GM12878 (cell line): Measurements from ENCODE around the gene GALR1. TPM values are rescaled to one million over a fixed set of nuclear protein-coding genes. Genes with fewer than 3 reads are reported as not detected.

ENCODE experiments used
- ATAC-seq: fragments of 200-7000 bp; cut with Tn5 transposase; 3 replicates; pipeline ENCODE4 v1.9.1; 2020; ENCODE audit warnings: mild to moderate bottlenecking, moderate library complexity
- BruUV-seq: library from RNA; stranded (reverse); fragments of 400-500 nt; replicated peaks from 2 replicates; lab custom pipeline; 2021; lab: Mats Ljungman, UMichigan
- CTCF ChIA-PET: fragments of 300-600 bp; sonication (Branson Sonifier 250); formaldehyde crosslinking; extraction: SDS; loops from one replicate; lab custom pipeline; 2021; ENCODE audit warnings: inconsistent platforms; lab: Yijun Ruan, JAX
- POLR2A ChIA-PET: fragments of 350-600 bp; formaldehyde crosslinking; extraction: SDS; loops from one replicate; lab custom pipeline; 2021; ENCODE audit warnings: inconsistent platforms; lab: Charles Lee
- RAD21 ChIA-PET: fragments of 300-600 bp; sonication (Branson Sonifier 250); formaldehyde crosslinking; loops from one replicate; lab custom pipeline; 2023; ENCODE audit warnings: antibody characterized with exemption; ENCODE audit not compliant: unreplicated experiment; lab: Charles Lee
- SMC1A ChIA-PET: fragments of 300-600 bp; sonication (Branson Sonifier 250); formaldehyde crosslinking; loops from one replicate; lab custom pipeline; 2023; ENCODE audit not compliant: unreplicated experiment, uncharacterized antibody; lab: Charles Lee
- DNase-seq: peaks from one replicate; pipeline ENCODE4 v3.0.0-alpha.2; 2011; ENCODE audit warnings: low read depth, low spot score
- FAIRE-seq: peaks from 3 replicates; lab custom pipeline; 2011; peaks lifted over from hg19 to GRCh38; lab: Jason Lieb, UNC
- H2AFZ ChIP-seq: 2 replicates; pipeline ENCODE4 v1.6.0; 2011; ENCODE audit warnings: low read depth, low read length, control low read depth; ENCODE audit not compliant: control insufficient read depth
- H3K27ac ChIP-seq: 2 replicates; pipeline ENCODE4 v1.5.1; 2011; ENCODE audit warnings: control low read depth; ENCODE audit not compliant: control insufficient read depth, insufficient read depth
- H3K27me3 ChIP-seq, 2 experiments: replicated peaks in 1 of 2; 2 replicates each; pipeline versions ENCODE4 v1.6.0 to v1.6.1; 2011; ENCODE audit warnings: low read length in 1 of 2; ENCODE audit not compliant: control insufficient read depth in 2 of 2, insufficient read depth in 2 of 2
- H3K36me3 ChIP-seq, 2 experiments: 2 replicates each; pipeline ENCODE4 v1.5.1; 2011; ENCODE audit warnings: low read length in 1 of 2; ENCODE audit not compliant: control insufficient read depth in 2 of 2, insufficient read depth in 2 of 2
- H3K4me1 ChIP-seq: 2 replicates; pipeline ENCODE4 v1.6.1; 2011; ENCODE audit warnings: mild to moderate bottlenecking, low read length, moderate library complexity, mixed read lengths; ENCODE audit not compliant: control insufficient read depth, insufficient read depth
- H3K4me2 ChIP-seq: 2 replicates; pipeline ENCODE4 v1.6.0; 2011; ENCODE audit warnings: control low read depth; ENCODE audit not compliant: control insufficient read depth, insufficient read depth
- H3K4me3 ChIP-seq: fragments of 200-600 bp; sonication (generic); 2 replicates; pipeline ENCODE4 v1.5.1; 2016
- H3K79me2 ChIP-seq: 2 replicates; pipeline ENCODE4 v1.6.0; 2011; ENCODE audit warnings: low read length; ENCODE audit not compliant: control insufficient read depth, insufficient read depth
- H3K9ac ChIP-seq: 2 replicates; pipeline ENCODE4 v1.8.0; 2011; ENCODE audit warnings: low read length, control low read depth, mixed read lengths; ENCODE audit not compliant: control insufficient read depth, insufficient read depth
- H3K9me3 ChIP-seq: replicated peaks from 3 replicates; pipeline ENCODE4 v1.5.1; 2011; ENCODE audit warnings: mild to moderate bottlenecking, low read length; ENCODE audit not compliant: control insufficient read depth, insufficient read depth
- H4K20me1 ChIP-seq: 2 replicates; pipeline ENCODE4 v1.6.0; 2011; ENCODE audit not compliant: control insufficient read depth, insufficient read depth
- BMI1 ChIP-seq: fragments of 450-650 bp; IDR thresholded peaks from 2 replicates; pipeline ENCODE4 v1.6.1; 2016; ENCODE audit warnings: mild to moderate bottlenecking, moderate library complexity, borderline replicate concordance
- CHD2 ChIP-seq: IDR thresholded peaks from 2 replicates; pipeline ENCODE4 v1.6.1; 2011; ENCODE audit warnings: low read depth, low read length, improper control_type of control experiment, borderline replicate concordance
- E2F4 ChIP-seq: IDR thresholded peaks from 2 replicates; pipeline ENCODE4 v1.6.1; 2012; ENCODE audit warnings: low read depth, low read length, improper control_type of control experiment
- EED ChIP-seq: sonication (generic); IDR thresholded peaks from 2 replicates; pipeline ENCODE4 v1.6.1; 2016; ENCODE audit warnings: antibody characterized with exemption, low read depth
- FOS ChIP-seq: IDR thresholded peaks from 3 replicates; pipeline ENCODE4 v1.6.1; 2011; ENCODE audit warnings: borderline replicate concordance; ENCODE audit not compliant: insufficient read length; ENCODE audit errors: extremely low read depth
- HSF1 ChIP-seq: fragments of 150-350 bp; IDR thresholded peaks from 2 replicates; pipeline ENCODE4 v1.6.1; 2014; ENCODE audit warnings: mild to moderate bottlenecking, low read depth, low read length
- KLF5 ChIP-seq: fragments of 450-650 bp; IDR thresholded peaks from 2 replicates; pipeline ENCODE4 v1.6.1; 2014; ENCODE audit warnings: mild to moderate bottlenecking; ENCODE audit not compliant: partially characterized antibody
- MYB ChIP-seq: fragments of 150-350 bp; IDR thresholded peaks from 2 replicates; pipeline ENCODE4 v1.6.1; 2014; ENCODE audit warnings: mild to moderate bottlenecking, low read depth, low read length, borderline replicate concordance
- NBN ChIP-seq: fragments of 450-650 bp; IDR thresholded peaks from 2 replicates; pipeline ENCODE4 v1.6.1; 2016
- POLR2AphosphoS2 ChIP-seq: IDR thresholded peaks from 2 replicates; pipeline ENCODE4 v1.6.1; 2011; ENCODE audit warnings: low read depth, mild to moderate bottlenecking, low read length, improper control_type of control experiment, moderate library complexity
- SP1 ChIP-seq: IDR thresholded peaks from one replicate; pipeline ENCODE4 v1.6.1; 2011; ENCODE audit warnings: low read depth, low read length
- SRF ChIP-seq, 2 experiments: IDR thresholded peaks; 2 replicates each; pipeline ENCODE4 v1.6.1; 2011; ENCODE audit warnings: low read depth in 2 of 2, low read length in 2 of 2, mild to moderate bottlenecking in 1 of 2, moderate library complexity in 1 of 2
- ZBTB4 ChIP-seq: fragments of 450-650 bp; formaldehyde crosslinking; IDR thresholded peaks from 2 replicates; pipeline ENCODE4 v1.4.0; 2022; ENCODE audit warnings: mild to moderate bottlenecking, moderate library complexity
- ZNF217 ChIP-seq: fragments of 450-650 bp; IDR thresholded peaks from 2 replicates; pipeline ENCODE4 v1.6.1; 2017; ENCODE audit warnings: antibody characterized with exemption, mild to moderate bottlenecking
- ZZZ3 ChIP-seq: IDR thresholded peaks from 2 replicates; pipeline ENCODE4 v1.6.1; 2011; ENCODE audit warnings: low read depth; ENCODE audit not compliant: control insufficient read depth, insufficient read length
- WGBS: methylation state at CpG from one replicate; pipeline ENCODE4 v1.1.6; 2016; ENCODE audit warnings: low lambda C conversion rate; ENCODE audit not compliant: insufficient replicate concordance, insufficient coverage; ENCODE audit errors: missing lambda C conversion rate; 5-methylcytosine and 5-hydroxymethylcytosine counted together
- in situ Hi-C: fragments of 300-500 bp; cut with MboI; formaldehyde crosslinking; loops from 9 replicates; pipeline ENCODE4 v1.14.3; 2018; ENCODE audit warnings: mixed read lengths
- intact Hi-C: fragments of 100-400 bp; cut with micrococcal nuclease; formaldehyde crosslinking; loops from one replicate; pipeline ENCODE4 v1.14.2; 2022; ENCODE audit not compliant: unreplicated experiment
- polyA plus RNA-seq, 11 experiments: library from polyadenylated mRNA; depleted of rRNA in 4 of 11; unstranded in 6 of 11; stranded (reverse) in 5 of 11; fragments of >200 nt; fragmentation: Nextera tagmentation in 4 of 11; fragmentation: Illumina TruSeq in 1 of 11; extraction: Ambion mirVana in 4 of 11; extraction: Trizol in 1 of 11; gene quantifications; 1 replicate in 1 of 11; 2 replicates in 10 of 11; pipeline versions ENCODE4 v1.2.1 to v1.2.3, GENCODE V29; 2011 to 2016; ENCODE audit warnings: inconsistent platforms in 2 of 11, missing spikeins in 2 of 11, low read depth in 1 of 11
- total RNA-seq, 4 experiments: library from RNA; depleted of rRNA in 3 of 4; stranded (reverse); fragments of >200 nt in 3 of 4; fragmentation: Illumina TruSeq in 1 of 4; extraction: Trizol in 1 of 4; gene quantifications; 2 replicates each; pipeline versions ENCODE4 v1.2.1 to v1.2.3, GENCODE V29; 2013 to 2021

GALR1 gene
- total and polyA plus RNA-seq, 10 of the 15 experiments (the other 5 are each of a cell fraction or from before 2014, with no cell fraction given): not detected

DNA sequence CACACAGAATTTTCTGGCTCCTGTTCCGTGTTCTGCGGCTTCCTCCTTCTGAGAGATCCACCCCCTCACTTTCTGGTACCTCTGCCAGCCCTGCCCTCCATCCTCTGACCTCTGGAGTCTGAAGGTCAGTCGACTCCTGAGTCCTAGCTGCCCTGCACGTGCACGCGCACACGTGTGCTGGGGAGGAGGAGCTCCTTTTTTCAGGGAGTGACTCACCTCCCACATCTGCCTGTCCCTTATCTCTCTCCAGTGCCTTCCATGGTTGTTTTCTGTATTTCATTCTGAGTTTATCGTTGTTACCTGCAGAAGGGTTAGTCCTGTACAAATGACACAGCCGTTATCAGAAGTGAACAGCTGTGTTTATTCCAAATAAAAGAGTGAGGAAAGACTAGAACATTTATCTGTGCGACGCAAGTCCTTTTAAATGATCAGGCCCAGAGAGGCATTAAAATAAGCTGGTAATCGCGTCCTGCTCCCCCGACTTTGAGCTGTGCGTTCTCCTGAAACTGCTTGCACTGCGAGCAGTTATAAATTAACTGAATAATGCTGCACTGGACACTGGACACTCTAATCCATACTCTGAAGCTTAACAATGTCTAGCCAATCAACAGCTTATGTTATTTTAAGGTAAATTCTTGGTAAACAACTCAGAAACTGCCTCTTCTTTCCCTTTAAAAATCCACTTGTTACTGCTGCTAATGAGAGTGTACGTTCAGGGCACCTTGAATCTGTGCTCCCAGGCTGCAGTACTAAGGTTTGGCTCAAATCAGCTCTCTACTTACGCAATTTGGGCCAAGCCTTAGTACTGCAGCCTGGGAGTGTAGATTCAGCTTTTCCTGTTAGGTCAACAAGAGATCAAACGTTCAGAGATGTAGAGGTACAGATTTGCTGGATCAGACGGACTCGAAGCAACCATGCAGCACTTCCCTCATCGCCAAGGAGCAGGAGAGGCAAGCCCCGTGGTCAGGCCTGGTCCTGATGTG lies 72.5 kb downstream of the GALR1 start:
- H3K79me2 ChIP-seq: no peaks in the 10 kb centered on the region
- no peak overlapping the region for H3K27ac ChIP-seq
- H4K20me1 ChIP-seq: no peaks in the 10 kb centered on the region
- DNase-seq: no peak
- FAIRE-seq: no peak
- intact Hi-C loops (loop anchor here (2.0 kb wide), 1 partner anchor 35 kb away; no protein-coding TSS in a partner anchor), in situ Hi-C loops (no loop called here)
- no peak for ATAC-seq
- no peak overlapping the region for H2AFZ ChIP-seq
- H3K27me3 ChIP-seq: no peaks in the 10 kb centered on the region
- BruUV-seq: no TSS peak
- no peak overlapping the region for H3K4me2 ChIP-seq
- ChIA-PET RAD21 (no interaction called here), SMC1A (no interaction called here), CTCF (no interaction called here), POLR2A (no interaction called here)
- no peak overlapping the region for H3K4me3 ChIP-seq
- no peaks in the 10 kb centered on the region for H3K9me3 ChIP-seq
- no peaks in the 10 kb centered on the region for H3K36me3 ChIP-seq
- 47% methylated on average over 23 of the region's 23 CpGs for WGBS
- no peaks in the 10 kb centered on the region for H3K4me1 ChIP-seq
- no peak overlapping the region for H3K9ac ChIP-seq
- TF ChIP-seq ZNF217 (no peak), FOS (no peak), NBN (no peak), ZBTB4 (CRISPR knock-in tag) (no peak), KLF5 (no peak), E2F4 (no peak), SP1 (no peak), SRF (IDR thresholded peaks at IDR 0.05; ENCODE audit: low read depth in 2 of 2, low read length in 2 of 2) (no peak), POLR2AphosphoS2 (no peak), MYB (no peak), HSF1 (no peak), BMI1 (no peak), CHD2 (no peak), EED (no peak), ZZZ3 (no peak)
